ENCODE results near the gene PAN3. TPM values are rescaled to one million over a fixed set of nuclear protein-coding genes. Genes with fewer than 3 reads are reported as not detected.

The PAN3 gene
- total and polyA plus RNA-seq, 2 experiments from 2014 or later, result 16.7 to 17.3 TPM

DNA sequence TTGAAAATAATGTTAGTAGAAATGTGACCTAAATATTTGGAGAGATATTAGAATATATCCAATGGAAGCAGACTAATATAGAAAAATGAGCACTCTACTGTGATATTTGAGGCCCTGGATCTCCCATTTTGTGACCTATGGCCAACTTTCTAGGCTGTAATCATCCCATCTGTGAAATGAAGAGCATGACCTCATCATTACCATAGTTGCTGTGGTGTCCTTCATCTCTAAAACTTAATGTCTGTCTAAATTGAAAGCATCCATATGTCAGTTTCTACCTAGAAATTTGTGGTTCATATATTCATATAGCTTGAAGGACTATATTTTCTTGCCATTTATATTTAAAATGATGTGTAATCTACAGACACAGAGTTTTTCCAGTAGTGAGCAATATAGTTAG is 41.6 kb downstream of the PAN3 start:
- Histone ChIP-seq H3K9me2 (ENCODE audit: insufficient read depth) (0 out of 2 replicates have a peak, but pooled peaks cover 4% of the 10 kb centered on the region), H3K4me2 (ENCODE audit: unreplicated experiment) (no peak overlapping the region), H3K79me2 (ENCODE audit: insufficient read depth) (peaks cover 73% of the 10 kb centered on the region), H3K36me3 (ENCODE audit: low read depth) (peaks cover 8% of the 10 kb centered on the region), H3K4me3 (no peak overlapping the region), H3F3A (ENCODE audit: insufficient read depth) (peaks cover 21% of the 10 kb centered on the region), H3K27ac (no peak overlapping the region), H3K9me3 (ENCODE audit: low read depth) (no peaks in the 10 kb centered on the region), H3K27me3 (replicated peaks; ENCODE audit: insufficient read depth) (no peaks in the 10 kb centered on the region), H3K4me1 (ENCODE audit: insufficient read depth) (peaks cover 9% of the 10 kb centered on the region), H3K9ac (no peak overlapping the region), H2AFZ (no peak overlapping the region), H4K20me1 (ENCODE audit: insufficient read depth) (peaks cover 5% of the 10 kb centered on the region; the same call in 1 of the 2 replicates)
- DNase-seq, result peak; percentile 4
- in situ Hi-C loops (cut with MboI), result no loop called here
- no peak for TF ChIP-seq EZH2 (IDR thresholded peaks at IDR 0.05; ENCODE audit: insufficient read depth, poor library complexity, severe bottlenecking)
- no peak for TF ChIP-seq EZH2phosphoT487 (IDR thresholded peaks at IDR 0.05; ENCODE audit: insufficient read depth, low read depth)

DNA sequence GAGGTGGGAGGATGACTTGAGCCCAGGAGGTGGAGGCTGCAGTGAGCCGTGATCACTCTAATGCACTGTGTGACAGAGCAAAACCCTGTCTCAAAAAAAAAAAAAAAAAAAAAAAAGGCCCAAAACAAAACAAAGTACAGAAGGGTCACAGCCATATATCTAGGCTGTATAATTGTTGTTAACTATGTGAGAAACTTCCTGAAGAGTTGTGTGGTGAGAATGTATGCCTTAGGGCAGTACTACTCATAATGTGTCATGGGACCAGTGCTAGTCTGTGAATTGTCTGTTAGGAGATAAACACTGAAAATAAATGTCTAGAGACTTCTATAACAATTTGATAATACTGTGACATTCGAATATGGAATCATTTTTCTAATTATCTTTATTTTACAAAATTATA is 43.1 kb downstream of the PAN3 start:
- Histone ChIP-seq H3K9me3 (ENCODE audit: low read depth) (no peaks in the 10 kb centered on the region), H3K9ac (0 out of 2 replicates have a peak overlapping the region, but pooled peaks have one; percentile 10), H3K27ac (peak overlapping the region; percentile 49), H3K4me2 (ENCODE audit: unreplicated experiment) (peak overlapping the region; percentile 27), H3K79me2 (ENCODE audit: insufficient read depth) (peaks cover 73% of the 10 kb centered on the region), H2AFZ (no peak overlapping the region), H3K9me2 (ENCODE audit: insufficient read depth) (0 out of 2 replicates have a peak, but pooled peaks cover 4% of the 10 kb centered on the region), H3K36me3 (ENCODE audit: low read depth) (peaks cover 7% of the 10 kb centered on the region; the same call in 1 of the 2 replicates), H3K4me3 (no peak overlapping the region), H3K4me1 (ENCODE audit: insufficient read depth) (peaks cover 9% of the 10 kb centered on the region), H4K20me1 (ENCODE audit: insufficient read depth) (no peaks in the 10 kb centered on the region), H3F3A (ENCODE audit: insufficient read depth) (peaks cover 21% of the 10 kb centered on the region), H3K27me3 (replicated peaks; ENCODE audit: insufficient read depth) (no peaks in the 10 kb centered on the region)
- 57 to 67% methylated on average over 2 of the region's 2 CpGs for WGBS, 2 experiments (ENCODE audit: low coverage in 1 of 2, low lambda C conversion rate in 2 of 2, missing lambda C conversion rate in 2 of 2)
- TF ChIP-seq EZH2 (IDR thresholded peaks at IDR 0.05; ENCODE audit: insufficient read depth, poor library complexity, severe bottlenecking) (no peak), EZH2phosphoT487 (IDR thresholded peaks at IDR 0.05; ENCODE audit: insufficient read depth, low read depth) (0 out of 2 replicates have a peak, but pooled peaks have one; percentile 53)
- in situ Hi-C loops (cut with MboI), result no loop called here
- DNase-seq, result peak; percentile 84

DNA sequence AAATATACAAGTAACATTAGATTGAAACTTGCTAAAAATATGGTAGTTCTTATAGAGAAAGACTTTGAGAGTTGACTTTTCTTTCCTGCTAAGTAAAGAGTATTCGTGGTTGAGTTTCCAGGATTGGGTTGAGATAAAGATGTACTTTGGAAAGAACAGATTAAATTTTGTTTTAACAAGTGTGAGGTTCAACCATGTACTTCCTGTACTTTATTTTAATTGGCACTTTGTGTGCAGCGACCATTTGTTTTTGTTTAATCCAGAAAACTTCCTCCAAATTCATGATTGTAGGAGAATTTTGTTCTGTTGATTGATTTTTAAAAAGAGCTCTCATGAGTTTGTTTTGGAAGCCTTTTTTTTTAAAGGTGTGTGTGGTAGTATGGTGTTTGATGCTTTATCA is 46.9 kb downstream of the PAN3 start:
- H4K20me1 ChIP-seq (ENCODE audit: insufficient read depth), result no peaks in the 10 kb centered on the region
- peaks cover 56% of the 10 kb centered on the region for H3K79me2 ChIP-seq (ENCODE audit: insufficient read depth)
- no peaks in the 10 kb centered on the region; the same call in 1 of the 2 replicates for H3K36me3 ChIP-seq (ENCODE audit: low read depth)
- no peak overlapping the region for H2AFZ ChIP-seq
- 0 out of 2 replicates have a peak, but pooled peaks cover 4% of the 10 kb centered on the region for H3K9me2 ChIP-seq (ENCODE audit: insufficient read depth)
- WGBS, 2 experiments (ENCODE audit: low coverage in 1 of 2, low lambda C conversion rate in 2 of 2, missing lambda C conversion rate in 2 of 2), result 47 to 59% methylated on average over 2 of the region's 2 CpGs
- no peak for TF ChIP-seq EZH2 (IDR thresholded peaks at IDR 0.05; ENCODE audit: insufficient read depth, poor library complexity, severe bottlenecking)
- H3K4me1 ChIP-seq (ENCODE audit: insufficient read depth), result peaks cover 9% of the 10 kb centered on the region
- in situ Hi-C loops (cut with MboI), result no loop called here
- no peak overlapping the region for H3K4me3 ChIP-seq
- no peak overlapping the region for H3K27ac ChIP-seq
- no peak overlapping the region for H3K4me2 ChIP-seq (ENCODE audit: unreplicated experiment)
- H3K27me3 ChIP-seq (replicated peaks; ENCODE audit: insufficient read depth), result no peaks in the 10 kb centered on the region
- no peak for DNase-seq
- H3F3A ChIP-seq (ENCODE audit: insufficient read depth), result peaks cover 18% of the 10 kb centered on the region
- H3K9ac ChIP-seq, result no peak overlapping the region
- no peaks in the 10 kb centered on the region for H3K9me3 ChIP-seq (ENCODE audit: low read depth)

DNA sequence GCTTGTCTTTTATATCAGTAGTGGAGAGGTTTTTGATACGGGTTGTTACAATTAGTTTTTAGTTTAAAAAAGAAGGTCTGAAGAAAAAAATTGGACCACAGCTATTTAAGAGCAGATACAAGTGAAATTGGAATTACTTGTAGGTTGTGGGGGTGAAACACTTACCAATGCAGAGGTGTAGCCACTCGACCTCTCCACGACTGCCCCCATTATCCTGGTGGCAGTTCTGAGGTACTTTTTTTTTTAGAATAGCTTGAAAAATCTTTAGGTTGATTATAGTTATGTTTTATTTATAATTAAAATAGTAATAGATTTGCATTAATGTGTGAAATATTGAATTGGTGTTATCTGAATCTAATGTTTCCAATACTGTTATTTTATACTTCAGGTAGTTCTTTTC is 60.7 kb downstream of the PAN3 start:
- in situ Hi-C loops (cut with MboI), result no loop called here
- no peak for DNase-seq
- Histone ChIP-seq H3K4me2 (ENCODE audit: unreplicated experiment) (no peak overlapping the region), H3K27ac (no peak overlapping the region), H4K20me1 (ENCODE audit: insufficient read depth) (no peaks in the 10 kb centered on the region), H3K79me2 (ENCODE audit: insufficient read depth) (peaks cover 20% of the 10 kb centered on the region), H3K4me3 (no peak overlapping the region), H3F3A (ENCODE audit: insufficient read depth) (no peaks in the 10 kb centered on the region), H3K9ac (no peak overlapping the region), H3K4me1 (ENCODE audit: insufficient read depth) (no peaks in the 10 kb centered on the region), H2AFZ (no peak overlapping the region), H3K27me3 (replicated peaks; ENCODE audit: insufficient read depth) (no peaks in the 10 kb centered on the region), H3K36me3 (ENCODE audit: low read depth) (peaks cover 4% of the 10 kb centered on the region; the same call in 1 of the 2 replicates), H3K9me3 (ENCODE audit: low read depth) (no peaks in the 10 kb centered on the region), H3K9me2 (ENCODE audit: insufficient read depth) (no peaks in the 10 kb centered on the region)
- WGBS, 2 experiments (ENCODE audit: low coverage in 1 of 2, low lambda C conversion rate in 2 of 2, missing lambda C conversion rate in 2 of 2), result 91 to 98% methylated on average over 3 of the region's 3 CpGs
- no peak for TF ChIP-seq EZH2 (IDR thresholded peaks at IDR 0.05; ENCODE audit: insufficient read depth, poor library complexity, severe bottlenecking)
- TF ChIP-seq EZH2phosphoT487 (IDR thresholded peaks at IDR 0.05; ENCODE audit: insufficient read depth, low read depth), result no peak

DNA sequence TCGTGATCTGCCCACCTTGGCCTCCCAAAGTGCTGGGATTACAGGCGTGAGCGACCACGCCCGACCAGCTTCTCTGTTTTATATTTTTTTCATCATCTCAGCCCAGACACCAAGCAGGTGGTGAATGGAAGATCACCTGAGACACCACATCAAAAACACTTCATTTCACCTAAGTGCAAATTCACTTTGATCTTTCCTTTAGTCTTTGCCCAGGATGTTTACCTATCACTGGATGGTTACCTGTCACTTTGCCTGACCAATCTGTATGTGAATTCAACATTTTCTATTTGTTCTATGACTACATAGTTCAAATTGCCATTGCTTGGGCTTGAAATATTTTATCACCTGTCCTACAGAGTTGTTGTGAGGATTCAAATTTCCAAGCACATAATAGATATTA is 65.7 kb downstream of the PAN3 start:
- Histone ChIP-seq H3K79me2 (ENCODE audit: insufficient read depth) (0 out of 2 replicates have a peak, but pooled peaks cover 4% of the 10 kb centered on the region), H3K4me2 (ENCODE audit: unreplicated experiment) (no peak overlapping the region), H2AFZ (no peak overlapping the region), H3K9me2 (ENCODE audit: insufficient read depth) (no peaks in the 10 kb centered on the region), H3K27me3 (replicated peaks; ENCODE audit: insufficient read depth) (no peaks in the 10 kb centered on the region), H3K4me1 (ENCODE audit: insufficient read depth) (no peaks in the 10 kb centered on the region), H3K9ac (no peak overlapping the region), H3K9me3 (ENCODE audit: low read depth) (no peaks in the 10 kb centered on the region), H4K20me1 (ENCODE audit: insufficient read depth) (no peaks in the 10 kb centered on the region), H3F3A (ENCODE audit: insufficient read depth) (no peaks in the 10 kb centered on the region), H3K4me3 (no peak overlapping the region), H3K36me3 (ENCODE audit: low read depth) (no peaks in the 10 kb centered on the region), H3K27ac (no peak overlapping the region)
- TF ChIP-seq EZH2 (IDR thresholded peaks at IDR 0.05; ENCODE audit: insufficient read depth, poor library complexity, severe bottlenecking) (no peak), EZH2phosphoT487 (IDR thresholded peaks at IDR 0.05; ENCODE audit: insufficient read depth, low read depth) (no peak)
- 97 to 100% methylated on average over 5 of the region's 5 CpGs for WGBS, 2 experiments (ENCODE audit: low coverage in 1 of 2, low lambda C conversion rate in 2 of 2, missing lambda C conversion rate in 2 of 2)
- no peak for DNase-seq
- in situ Hi-C loops (cut with MboI), result no loop called here
